Suprapubic skin (tissue), 3 donors: ENCODE measurements around the gene SLC35B1.

Experiments used
- EP300 ChIP-seq: sonication (generic); formaldehyde crosslinking; IDR thresholded peaks from one replicate; pipeline ENCODE4 v1.6.1; 2017; ENCODE audit warnings: antibody characterized with exemption
- TF ChIP-seq, protein P1 (sequence below), 2 donors: fragments of 200-600 bp in 1 of 2; fragments of 450-650 bp in 1 of 2; sonication (generic) in 1 of 2; IDR thresholded peaks; one replicate each; pipeline ENCODE4 v1.5.1; 2016 to 2019; ENCODE audit warnings: antibody characterized with exemption in 2 of 2, mild to moderate bottlenecking in 1 of 2, moderate library complexity in 1 of 2

DNA sequence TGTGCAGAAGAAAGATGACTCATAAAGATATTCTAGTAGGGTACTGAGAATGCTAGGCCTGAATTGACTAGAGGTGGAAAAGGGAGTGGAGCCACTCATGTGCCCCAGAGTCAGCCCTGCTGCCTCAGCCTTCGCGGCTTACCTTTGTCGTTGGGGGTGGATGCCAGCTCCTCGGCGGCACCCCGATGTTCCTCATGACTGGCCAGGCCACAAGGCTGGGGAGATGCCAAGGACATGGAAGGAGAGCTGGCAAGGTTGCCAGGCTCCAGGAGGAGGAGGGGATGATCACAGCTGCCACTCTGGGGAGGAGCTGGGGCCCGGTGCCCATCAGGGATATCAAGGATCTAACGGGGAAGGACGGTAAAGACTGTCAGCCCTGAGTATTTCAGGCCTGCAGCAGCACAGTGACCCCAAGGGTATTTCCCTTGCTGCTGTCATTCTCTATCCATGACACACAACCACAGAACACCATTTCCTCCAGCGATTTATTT lies 9.7 kb upstream of the SLC35B1 start:
- TF ChIP-seq, protein P1, sequence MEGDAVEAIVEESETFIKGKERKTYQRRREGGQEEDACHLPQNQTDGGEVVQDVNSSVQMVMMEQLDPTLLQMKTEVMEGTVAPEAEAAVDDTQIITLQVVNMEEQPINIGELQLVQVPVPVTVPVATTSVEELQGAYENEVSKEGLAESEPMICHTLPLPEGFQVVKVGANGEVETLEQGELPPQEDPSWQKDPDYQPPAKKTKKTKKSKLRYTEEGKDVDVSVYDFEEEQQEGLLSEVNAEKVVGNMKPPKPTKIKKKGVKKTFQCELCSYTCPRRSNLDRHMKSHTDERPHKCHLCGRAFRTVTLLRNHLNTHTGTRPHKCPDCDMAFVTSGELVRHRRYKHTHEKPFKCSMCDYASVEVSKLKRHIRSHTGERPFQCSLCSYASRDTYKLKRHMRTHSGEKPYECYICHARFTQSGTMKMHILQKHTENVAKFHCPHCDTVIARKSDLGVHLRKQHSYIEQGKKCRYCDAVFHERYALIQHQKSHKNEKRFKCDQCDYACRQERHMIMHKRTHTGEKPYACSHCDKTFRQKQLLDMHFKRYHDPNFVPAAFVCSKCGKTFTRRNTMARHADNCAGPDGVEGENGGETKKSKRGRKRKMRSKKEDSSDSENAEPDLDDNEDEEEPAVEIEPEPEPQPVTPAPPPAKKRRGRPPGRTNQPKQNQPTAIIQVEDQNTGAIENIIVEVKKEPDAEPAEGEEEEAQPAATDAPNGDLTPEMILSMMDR (IDR thresholded peaks at IDR 0.05), result no peak
- no peak for TF ChIP-seq EP300
